Activated naive CD4-positive, alpha-beta T cell treated with anti-CD3 and anti-CD28 coated beads, Interleukin-2, amount 10 ng/mL, durations not matched to agents 7 days and 5 days (primary cell): ENCODE measurements around the gene WDR77.
A peak's percentile ranks its signal among the peaks of the same experiment; 100 is the strongest.

ENCODE experiments used
- CTCF ChIA-PET: fragments of 350-600 bp; sonication (Branson Sonifier 250); formaldehyde crosslinking; loops from one replicate; lab custom pipeline; 2021; ENCODE audit warnings: antibody characterized with exemption; lab: Charles Lee
- DNase-seq: peaks from one replicate; pipeline ENCODE4 v3.0.0-alpha.2; 2020
- H3K27ac Mint-ChIP-seq: one replicate; pipeline ENCODE4 v1.8.0; 2021; ENCODE audit warnings: mild to moderate bottlenecking, moderate library complexity, mixed read lengths
- H3K27me3 Mint-ChIP-seq: one replicate; pipeline ENCODE4 v1.8.0; 2021; ENCODE audit warnings: mild to moderate bottlenecking, mixed read lengths
- H3K36me3 Mint-ChIP-seq: one replicate; pipeline ENCODE4 v1.8.0; 2021; ENCODE audit warnings: mixed read lengths
- H3K4me1 Mint-ChIP-seq: one replicate; pipeline ENCODE4 v1.8.0; 2021; ENCODE audit warnings: mixed read lengths
- H3K4me3 Mint-ChIP-seq: one replicate; pipeline ENCODE4 v1.8.0; 2021; ENCODE audit warnings: mild to moderate bottlenecking, moderate library complexity, mixed read lengths
- H3K9me3 Mint-ChIP-seq: one replicate; pipeline ENCODE4 v1.8.0; 2021; ENCODE audit warnings: mixed read lengths

WDR77 gene

GRCh38 chr1:111448918-111449702, at the start of gene WDR77, which contains the start of gene ATP5PB:
WDR77 (minus strand) TSS chr1:111449256; CDS start chr1:111449169, 87 bp downstream.
ATP5PB (plus strand) TSS chr1:111449464; CDS start chr1:111449542, 78 bp downstream.
- Mint-ChIP-seq H3K36me3 (peaks cover 74% of the 10 kb centered on the region), H3K4me1 (peaks cover 88% of the 10 kb centered on the region)

DNA sequence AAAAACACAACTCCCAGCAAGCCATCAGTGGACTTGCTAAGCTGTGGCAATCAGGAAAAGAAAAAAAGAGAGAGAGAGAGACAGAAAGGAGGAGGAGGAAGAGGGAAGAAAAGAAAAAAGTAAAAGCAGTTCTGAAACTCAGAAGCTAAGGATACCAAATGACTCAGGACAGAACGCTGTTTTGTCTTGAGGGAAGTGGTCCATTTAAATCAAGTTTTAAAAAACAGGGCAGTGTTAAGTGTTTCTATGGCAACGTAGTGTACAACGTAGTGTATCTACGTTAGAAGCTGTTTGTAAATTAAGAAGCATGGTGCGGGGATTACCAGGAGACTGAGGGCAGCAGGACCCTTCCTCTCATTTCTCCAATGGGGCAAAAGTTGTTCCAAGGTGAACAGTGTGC, 48.5 kb upstream of the WDR77 start:
- peaks cover 26% of the 10 kb centered on the region for H3K4me1 Mint-ChIP-seq
- no peak overlapping the region for H3K4me3 Mint-ChIP-seq
- no peak for DNase-seq
- H3K9me3 Mint-ChIP-seq: peaks cover 27% of the 10 kb centered on the region
- peaks cover 11% of the 10 kb centered on the region for H3K36me3 Mint-ChIP-seq
- H3K27me3 Mint-ChIP-seq: peaks cover 22% of the 10 kb centered on the region
- no peak overlapping the region for H3K27ac Mint-ChIP-seq
- CTCF ChIA-PET: interaction anchor here (1.1 to 4.7 kb wide), 3 partner anchors 10 to 250 kb away, joined by 3 to 29 read pairs (median 3); no protein-coding TSS in a partner anchor

More at GRCh38 chr1:111448918-111449702, at the start of gene WDR77, which contains the start of gene ATP5PB:
- CTCF ChIA-PET: interaction anchor here (0.9 to 4.1 kb wide), 6 partner anchors 9 to 320 kb away, joined by 3 to 12 read pairs (median 4); no protein-coding TSS in a partner anchor
- H3K9me3 Mint-ChIP-seq: no peaks in the 10 kb centered on the region
- DNase-seq: peak; percentile 95
- H3K4me3 Mint-ChIP-seq: peak within 1 kb of the TSS; percentile 100
- peak within 1 kb of the TSS; percentile 95 for H3K27ac Mint-ChIP-seq
- no peaks in the 10 kb centered on the region for H3K27me3 Mint-ChIP-seq

GRCh38 chr1:111496398-111496797, 47.3 kb upstream of the WDR77 start:
- H3K27me3 Mint-ChIP-seq: peaks cover 22% of the 10 kb centered on the region
- H3K9me3 Mint-ChIP-seq: peaks cover 27% of the 10 kb centered on the region
- no peak overlapping the region for H3K27ac Mint-ChIP-seq
- CTCF ChIA-PET: interaction anchor here (0.9 to 4.7 kb wide), 2 partner anchors 11 to 19 kb away, joined by 3 to 29 read pairs; no protein-coding TSS in a partner anchor
- DNase-seq: no peak
- H3K4me1 Mint-ChIP-seq: peaks cover 24% of the 10 kb centered on the region
- peaks cover 11% of the 10 kb centered on the region for H3K36me3 Mint-ChIP-seq
- H3K4me3 Mint-ChIP-seq: no peak overlapping the region

DNA sequence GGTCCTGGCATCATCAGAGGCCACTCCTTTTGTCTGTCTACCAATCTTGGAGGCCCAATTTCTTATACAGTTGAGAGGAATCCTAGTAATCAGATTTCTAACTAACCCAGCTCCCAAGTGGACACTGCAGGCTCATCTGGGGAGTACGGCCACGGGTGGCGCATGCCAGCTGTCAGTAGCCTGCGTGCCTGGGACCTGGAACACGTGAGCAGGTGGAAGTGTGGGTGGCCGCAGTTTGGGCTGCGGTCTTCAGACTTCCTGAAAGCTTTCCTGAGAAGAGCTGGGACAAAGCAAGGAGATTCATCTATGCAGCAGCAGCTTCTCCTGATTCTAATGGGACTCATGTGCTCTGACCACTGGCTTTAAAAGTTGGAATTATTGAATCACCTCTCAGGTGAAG, 42.0 kb upstream of the WDR77 start:
- CTCF ChIA-PET: interaction anchor here (0.7 to 0.8 kb wide), 2 partner anchors 9 to 17 kb away, joined by 3 read pairs; no protein-coding TSS in a partner anchor
- H3K4me3 Mint-ChIP-seq: no peak overlapping the region
- DNase-seq: no peak
- peaks cover 3% of the 10 kb centered on the region for H3K4me1 Mint-ChIP-seq
- H3K27ac Mint-ChIP-seq: no peak overlapping the region
- H3K9me3 Mint-ChIP-seq: peaks cover 8% of the 10 kb centered on the region
- H3K27me3 Mint-ChIP-seq: peaks cover 22% of the 10 kb centered on the region
- H3K36me3 Mint-ChIP-seq: peaks cover 2% of the 10 kb centered on the region

DNA sequence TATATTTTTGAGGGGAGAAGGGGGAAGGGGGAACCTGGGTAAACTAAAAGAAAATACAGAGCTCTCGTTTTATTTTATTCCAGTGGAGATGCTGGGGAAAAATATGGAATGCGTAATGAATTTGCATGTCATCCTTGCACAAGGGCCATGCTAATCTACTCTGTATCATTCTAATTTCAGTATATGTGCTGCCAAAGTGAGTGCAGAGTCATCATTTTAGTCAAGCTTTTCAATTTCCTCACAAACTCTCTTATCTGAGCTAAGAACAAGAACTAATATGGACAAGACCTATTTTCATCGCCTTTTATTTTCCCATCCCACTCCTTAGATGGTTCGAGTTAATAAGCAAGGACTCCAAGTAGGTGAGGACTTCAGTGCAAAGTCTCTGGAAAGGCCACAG, 41.2 kb upstream of the WDR77 start:
- peaks cover 2% of the 10 kb centered on the region for H3K36me3 Mint-ChIP-seq
- peaks cover 3% of the 10 kb centered on the region for H3K9me3 Mint-ChIP-seq
- peaks cover 26% of the 10 kb centered on the region for H3K27me3 Mint-ChIP-seq
- no peaks in the 10 kb centered on the region for H3K4me1 Mint-ChIP-seq
- DNase-seq: no peak
- no peak overlapping the region for H3K27ac Mint-ChIP-seq
- no peak overlapping the region for H3K4me3 Mint-ChIP-seq
- CTCF ChIA-PET: interaction anchor here (0.8 to 1.3 kb wide), 3 partner anchors 9 to 18 kb away, joined by 3 to 4 read pairs (median 3); no protein-coding TSS in a partner anchor

- Mint-ChIP-seq H3K27ac (no peak overlapping the region), H3K36me3 (peaks cover 2% of the 10 kb centered on the region), H3K4me1 (peaks cover 2% of the 10 kb centered on the region), H3K9me3 (no peaks in the 10 kb centered on the region), H3K4me3 (no peak overlapping the region), H3K27me3 (peaks cover 22% of the 10 kb centered on the region)
- CTCF ChIA-PET: interaction anchor here (0.9 to 1.3 kb wide), 2 partner anchors 14 to 18 kb away, joined by 3 to 4 read pairs; no protein-coding TSS in a partner anchor
- no peak for DNase-seq
Measured at GRCh38 chr1:111489604-111490003, 40.5 kb upstream of the WDR77 start.

- Mint-ChIP-seq H3K36me3 (peaks cover 2% of the 10 kb centered on the region), H3K27ac (no peak overlapping the region), H3K4me1 (peaks cover 2% of the 10 kb centered on the region), H3K9me3 (no peaks in the 10 kb centered on the region), H3K27me3 (peaks cover 22% of the 10 kb centered on the region), H3K4me3 (no peak overlapping the region)
- CTCF ChIA-PET: interaction anchor here (1.0 kb wide), 1 partner anchor 227 kb away, joined by 3 read pairs; no protein-coding TSS in a partner anchor
- no peak for DNase-seq
Measured at GRCh38 chr1:111488669-111489068, 39.6 kb upstream of the WDR77 start.

- no peak overlapping the region for H3K27ac Mint-ChIP-seq
- H3K4me1 Mint-ChIP-seq: peaks cover 11% of the 10 kb centered on the region
- CTCF ChIA-PET: interaction anchor here (1.2 kb wide), 1 partner anchor 260 kb away, joined by 3 read pairs; no protein-coding TSS in a partner anchor
- H3K4me3 Mint-ChIP-seq: no peak overlapping the region
- H3K27me3 Mint-ChIP-seq: peaks cover 30% of the 10 kb centered on the region
- DNase-seq: no peak
- H3K9me3 Mint-ChIP-seq: no peaks in the 10 kb centered on the region
- H3K36me3 Mint-ChIP-seq: no peaks in the 10 kb centered on the region
Measured at GRCh38 chr1:111487133-111487532, 38.1 kb upstream of the WDR77 start.

- Mint-ChIP-seq H3K36me3 (no peaks in the 10 kb centered on the region), H3K4me3 (no peak overlapping the region), H3K9me3 (no peaks in the 10 kb centered on the region), H3K4me1 (peaks cover 17% of the 10 kb centered on the region), H3K27ac (no peak overlapping the region), H3K27me3 (peaks cover 30% of the 10 kb centered on the region)
- CTCF ChIA-PET: interaction anchor here (1.7 kb wide), 1 partner anchor 261 kb away, joined by 5 read pairs; no protein-coding TSS in a partner anchor
- no peak for DNase-seq
Measured at GRCh38 chr1:111486431-111486830, 37.4 kb upstream of the WDR77 start.

DNA sequence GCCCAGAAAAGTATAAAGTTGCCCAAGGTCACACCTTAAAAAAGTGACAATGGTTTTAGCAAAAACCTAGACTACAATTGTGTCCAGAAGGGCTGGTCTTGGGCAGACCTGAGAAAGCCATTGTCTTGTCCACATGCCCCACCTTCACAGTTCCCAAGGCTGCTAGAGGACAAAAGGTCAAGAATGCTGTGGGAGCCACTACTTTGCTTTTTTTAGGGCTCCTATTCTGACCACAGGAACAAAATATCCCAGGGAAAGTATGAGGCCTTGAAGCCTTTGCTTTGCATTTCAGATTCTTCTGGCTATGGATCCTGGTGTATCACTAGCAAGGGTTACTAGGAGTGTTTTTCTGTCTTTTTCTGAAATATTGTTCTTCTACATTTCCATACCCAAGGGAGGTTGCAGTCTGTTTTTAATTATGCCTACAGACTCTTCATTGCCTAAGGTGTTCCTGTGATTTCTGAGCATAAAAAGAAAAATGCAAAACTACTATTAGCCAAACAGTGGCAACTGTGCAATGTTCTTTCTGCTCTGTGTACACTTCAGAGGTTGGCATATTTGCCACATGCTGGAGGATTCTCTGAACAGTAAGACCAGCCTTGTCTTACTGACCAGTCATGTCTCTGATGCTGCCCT, 35.5 kb upstream of the WDR77 start:
- H3K36me3 Mint-ChIP-seq: no peaks in the 10 kb centered on the region
- no peak for DNase-seq
- H3K27ac Mint-ChIP-seq: no peak overlapping the region
- H3K27me3 Mint-ChIP-seq: peaks cover 33% of the 10 kb centered on the region
- H3K4me1 Mint-ChIP-seq: peaks cover 24% of the 10 kb centered on the region
- no peaks in the 10 kb centered on the region for H3K9me3 Mint-ChIP-seq
- H3K4me3 Mint-ChIP-seq: no peak overlapping the region
- CTCF ChIA-PET: interaction anchor here (0.6 to 1.7 kb wide), 2 partner anchors 10 to 262 kb away, joined by 3 to 5 read pairs; no protein-coding TSS in a partner anchor

- no peaks in the 10 kb centered on the region for H3K9me3 Mint-ChIP-seq
- no peak overlapping the region for H3K27ac Mint-ChIP-seq
- H3K27me3 Mint-ChIP-seq: peaks cover 33% of the 10 kb centered on the region
- peaks cover under 1% of the 10 kb centered on the region for H3K36me3 Mint-ChIP-seq
- CTCF ChIA-PET: interaction anchor here (0.6 kb wide), 1 partner anchor 11 kb away, joined by 3 read pairs; no protein-coding TSS in a partner anchor
- peaks cover 24% of the 10 kb centered on the region for H3K4me1 Mint-ChIP-seq
- no peak for DNase-seq
- no peak overlapping the region for H3K4me3 Mint-ChIP-seq
Measured at GRCh38 chr1:111483876-111484275, 34.8 kb upstream of the WDR77 start.

- Mint-ChIP-seq H3K27ac (no peak overlapping the region), H3K4me3 (no peak overlapping the region), H3K4me1 (peaks cover 31% of the 10 kb centered on the region), H3K36me3 (peaks cover 7% of the 10 kb centered on the region), H3K9me3 (no peaks in the 10 kb centered on the region), H3K27me3 (peaks cover 27% of the 10 kb centered on the region)
- no peak for DNase-seq
- CTCF ChIA-PET: interaction anchor here (1.7 to 2.2 kb wide), 3 partner anchors 264 to 815 kb away, joined by 4 to 19 read pairs (median 8); no protein-coding TSS in a partner anchor
Measured at GRCh38 chr1:111483166-111483565, 34.1 kb upstream of the WDR77 start.

DNA sequence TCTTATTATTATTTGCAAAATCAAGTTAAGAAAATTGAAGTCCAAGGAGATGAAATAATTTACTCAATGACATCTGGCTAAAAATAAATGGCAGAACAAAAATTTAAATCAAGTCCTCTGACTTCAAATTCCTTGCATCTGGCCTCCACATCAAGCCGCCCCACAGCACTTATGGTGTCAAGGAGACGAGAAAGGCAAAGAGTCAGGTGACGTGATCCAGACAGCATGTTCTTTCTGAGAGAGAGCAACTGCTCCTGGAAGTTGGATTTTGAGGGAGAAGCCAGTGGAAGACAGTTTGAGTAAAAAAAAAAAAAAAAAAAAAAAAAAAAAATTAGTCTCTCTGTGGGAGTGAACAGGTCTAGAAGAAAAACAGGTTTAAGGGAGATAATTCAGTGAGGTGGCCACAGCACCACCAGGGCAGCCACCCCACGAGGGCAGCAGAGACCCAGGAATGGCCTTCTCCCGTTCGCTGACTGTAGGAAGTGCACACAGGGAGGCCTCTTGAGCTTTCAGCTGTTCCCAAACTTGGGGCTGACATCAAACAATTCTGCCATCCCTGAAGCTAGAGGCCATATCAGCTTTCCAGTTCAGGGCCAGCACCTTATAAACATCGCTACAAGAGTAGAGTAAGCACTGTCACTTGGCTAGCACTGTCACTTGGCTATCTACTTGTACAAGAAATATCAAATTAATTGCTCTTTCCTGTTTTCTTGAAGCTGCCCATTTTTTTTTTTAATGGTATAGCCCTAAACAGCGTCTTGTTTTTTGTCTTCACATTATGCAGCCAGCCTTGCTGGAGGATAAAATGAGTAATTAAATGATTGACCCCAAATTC, 32.5 kb upstream of the WDR77 start:
- peaks cover 17% of the 10 kb centered on the region for H3K36me3 Mint-ChIP-seq
- H3K27ac Mint-ChIP-seq: no peak overlapping the region
- peaks cover 46% of the 10 kb centered on the region for H3K4me1 Mint-ChIP-seq
- peak; percentile 79 for DNase-seq
- CTCF ChIA-PET: interaction anchor here (0.6 to 2.2 kb wide), 24 partner anchors 9 to 817 kb away, joined by 3 to 28 read pairs (median 4); partner anchors contain the start of genes ADORA3 and TMIGD3
- H3K9me3 Mint-ChIP-seq: no peaks in the 10 kb centered on the region
- peaks cover 21% of the 10 kb centered on the region for H3K27me3 Mint-ChIP-seq
- H3K4me3 Mint-ChIP-seq: no peak overlapping the region
